Activated CD4-positive, CD25-positive, alpha-beta regulatory T cell treated with anti-CD3 and anti-CD28 coated beads, Interleukin-2, amount 50 U/mL, for 24 hours (primary cell): Measurements from ENCODE around the gene KRT9.

Experiments used
- ATAC-seq, 2 donors: fragments of 150-1000 bp; cut with Tn5 transposase; one replicate each; pipeline ENCODE4 v1.10.0; 2021; ENCODE audit warnings: mild to moderate bottlenecking in 1 of 2, moderate library complexity in 1 of 2

KRT9 gene

DNA sequence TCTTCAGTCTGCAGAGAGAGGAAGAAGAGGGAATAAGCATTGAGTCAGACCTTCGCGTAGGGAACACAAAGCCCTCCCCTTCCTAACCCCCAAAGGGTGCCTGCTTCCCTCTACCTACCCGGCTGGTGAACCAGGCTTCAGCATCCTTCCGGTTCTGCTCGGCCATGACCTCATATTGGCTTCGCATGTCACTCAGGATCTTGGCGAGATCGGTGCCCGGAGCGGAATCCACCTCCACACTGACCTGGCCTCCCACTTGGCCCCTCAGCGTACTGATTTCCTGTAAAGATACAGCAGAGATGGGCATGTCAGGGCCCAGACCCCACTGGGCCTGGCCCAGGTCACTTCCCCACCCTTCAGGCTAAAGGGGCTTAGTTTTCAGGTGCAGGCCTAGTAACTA lies 47.6 kb downstream of the KRT9 start:
- no peak for ATAC-seq

DNA sequence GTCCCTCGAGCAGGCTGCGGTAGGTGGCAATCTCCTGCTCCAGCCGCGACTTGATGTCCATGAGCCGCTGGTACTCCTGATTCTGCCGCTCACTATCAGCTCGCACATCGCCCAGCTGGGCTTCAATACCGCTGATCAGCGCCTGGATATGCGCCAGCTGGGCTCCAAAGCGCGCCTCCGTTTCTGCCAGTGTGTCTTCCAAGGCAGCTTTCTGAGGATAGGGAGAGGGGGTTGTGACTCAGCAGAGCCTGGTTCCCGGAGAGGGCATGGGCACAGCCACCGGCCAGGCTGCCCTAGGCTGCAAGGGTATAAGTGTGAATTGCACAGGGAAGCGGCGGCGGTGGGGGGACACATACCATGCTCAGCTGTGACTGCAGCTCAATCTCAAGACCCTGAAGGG lies 48.1 kb downstream of the KRT9 start:
- no peak for ATAC-seq

- no peak for ATAC-seq
These were observed 48.6 kb downstream of the KRT9 start for GRCh38 chr17:41523225-41523593.

DNA sequence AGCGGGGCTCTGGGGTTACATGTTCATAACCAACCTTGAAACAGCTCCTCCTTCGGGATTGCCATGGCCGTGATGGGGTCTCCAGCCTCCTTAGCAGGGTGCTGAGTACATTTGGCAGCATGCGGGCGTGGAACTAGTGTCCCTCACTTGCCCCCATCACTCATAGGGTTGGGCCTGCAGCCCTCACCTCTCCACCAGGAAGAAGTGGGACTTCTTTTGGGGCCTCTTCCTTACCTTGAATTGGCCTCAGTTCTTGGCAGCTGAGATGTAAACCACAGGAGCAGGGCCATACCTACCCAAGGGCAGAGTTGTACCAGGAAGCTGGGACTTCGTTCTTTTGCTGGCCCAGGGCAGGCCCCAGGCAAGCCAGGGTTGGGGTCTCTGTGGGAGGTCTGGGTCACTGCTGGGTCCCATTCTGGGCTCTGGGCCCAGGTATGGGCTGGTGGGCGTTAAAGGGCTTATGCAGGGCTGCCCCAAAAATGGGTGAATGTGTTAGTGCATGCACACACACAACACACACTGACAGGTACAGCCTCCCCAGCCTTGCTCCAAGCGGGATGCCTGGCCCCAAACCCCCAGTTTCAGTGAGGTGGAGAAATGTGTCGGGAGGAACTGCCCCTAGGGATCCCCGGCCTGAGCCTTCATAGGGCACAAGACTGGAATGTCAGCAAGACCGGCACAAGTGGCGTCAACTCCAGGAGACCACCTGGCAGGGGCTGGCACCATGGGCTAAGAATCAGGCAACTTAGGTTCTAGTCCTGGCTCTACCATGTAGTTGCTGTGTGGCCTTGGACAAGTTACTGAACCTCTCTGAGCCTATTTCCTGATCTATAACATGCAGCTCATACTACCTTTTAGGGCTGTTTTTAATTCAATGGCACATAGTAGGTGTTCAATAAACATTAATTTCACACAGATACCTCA lies 49.3 kb downstream of the KRT9 start:
- no peak for ATAC-seq

DNA sequence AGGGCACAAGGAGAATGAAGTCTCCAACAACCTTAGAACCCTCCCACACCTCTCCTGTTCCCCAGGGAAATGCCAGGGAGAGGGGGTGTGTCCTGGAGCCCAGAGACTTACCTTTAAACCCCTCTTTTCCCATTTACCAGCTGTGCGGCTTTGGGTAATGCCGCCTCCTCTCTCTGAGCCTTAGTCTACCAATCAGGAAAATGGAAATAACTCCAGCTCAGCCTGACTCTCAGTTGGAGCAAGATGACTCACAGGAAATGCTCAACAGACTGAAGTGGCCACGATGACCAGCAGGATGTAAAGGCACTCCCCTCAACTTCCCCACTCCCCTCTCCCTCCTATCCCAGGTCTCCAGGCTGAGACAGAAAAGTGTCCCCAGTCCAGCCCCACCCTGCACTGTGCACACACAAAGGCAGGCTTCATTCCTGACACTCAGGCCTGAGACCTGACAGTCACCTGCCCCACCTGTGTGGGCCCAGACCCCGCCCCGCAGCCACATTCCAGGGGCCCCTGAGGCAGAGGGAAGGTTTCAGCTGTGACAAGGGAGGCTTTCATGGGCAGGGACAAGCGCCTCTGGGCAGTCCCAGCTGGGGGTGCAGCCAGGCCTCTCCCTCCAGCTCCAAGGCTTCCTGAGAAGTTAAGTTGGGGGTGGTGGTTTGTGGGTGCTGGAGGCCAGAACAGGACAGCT lies 50.1 kb downstream of the KRT9 start:
- ATAC-seq: no peak

- no peak for ATAC-seq
These were observed 50.9 kb downstream of the KRT9 start for GRCh38 chr17:41520821-41521521.

GRCh38 chr17:41519501-41520224 lies 52.2 kb downstream of the KRT9 start:
- no peak for ATAC-seq

DNA sequence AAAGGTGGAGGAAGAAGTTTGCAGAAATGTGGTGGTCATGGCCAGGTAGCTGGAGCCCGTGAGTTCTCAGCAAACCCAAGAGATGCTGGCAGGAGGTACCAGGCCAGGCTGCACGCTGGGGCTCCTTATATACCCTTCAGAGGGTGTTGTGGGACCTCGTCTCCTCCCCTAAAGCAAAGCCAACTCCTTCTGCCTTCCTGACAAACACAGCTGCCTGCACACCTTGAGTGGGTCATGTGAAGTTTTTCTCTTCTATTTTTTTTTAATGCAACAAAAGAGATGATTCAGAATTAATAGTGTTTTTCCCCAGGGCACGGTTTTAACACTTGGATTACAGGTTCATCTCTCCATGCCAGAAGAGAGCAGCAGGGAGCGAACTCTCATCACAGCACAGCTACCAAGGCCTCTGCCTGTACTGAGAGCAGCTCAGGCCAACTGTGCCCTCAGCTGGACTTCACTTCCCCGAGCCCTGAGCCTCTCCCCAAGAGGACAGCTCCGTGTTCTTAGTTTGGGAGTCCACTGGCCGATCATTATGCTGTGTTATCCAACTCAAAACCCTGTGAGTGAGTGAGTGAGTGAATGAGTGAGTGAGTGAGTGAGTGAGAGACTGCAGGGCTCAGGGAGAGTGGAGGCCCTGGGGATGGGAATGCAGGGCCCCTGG lies 52.9 kb downstream of the KRT9 start, which contains the start of gene KRT15:
Gene KRT15, minus strand, starts transcription at position 102 of the 661 bp plus-strand sequence. Its CDS starts 63 bp downstream, at position 39.
- no peak for ATAC-seq

- no peak for ATAC-seq
These were observed 53.8 kb downstream of the KRT9 start for GRCh38 chr17:41518031-41518430.

- no peak for ATAC-seq
These were observed 55.0 kb downstream of the KRT9 start for GRCh38 chr17:41516830-41517283.

DNA sequence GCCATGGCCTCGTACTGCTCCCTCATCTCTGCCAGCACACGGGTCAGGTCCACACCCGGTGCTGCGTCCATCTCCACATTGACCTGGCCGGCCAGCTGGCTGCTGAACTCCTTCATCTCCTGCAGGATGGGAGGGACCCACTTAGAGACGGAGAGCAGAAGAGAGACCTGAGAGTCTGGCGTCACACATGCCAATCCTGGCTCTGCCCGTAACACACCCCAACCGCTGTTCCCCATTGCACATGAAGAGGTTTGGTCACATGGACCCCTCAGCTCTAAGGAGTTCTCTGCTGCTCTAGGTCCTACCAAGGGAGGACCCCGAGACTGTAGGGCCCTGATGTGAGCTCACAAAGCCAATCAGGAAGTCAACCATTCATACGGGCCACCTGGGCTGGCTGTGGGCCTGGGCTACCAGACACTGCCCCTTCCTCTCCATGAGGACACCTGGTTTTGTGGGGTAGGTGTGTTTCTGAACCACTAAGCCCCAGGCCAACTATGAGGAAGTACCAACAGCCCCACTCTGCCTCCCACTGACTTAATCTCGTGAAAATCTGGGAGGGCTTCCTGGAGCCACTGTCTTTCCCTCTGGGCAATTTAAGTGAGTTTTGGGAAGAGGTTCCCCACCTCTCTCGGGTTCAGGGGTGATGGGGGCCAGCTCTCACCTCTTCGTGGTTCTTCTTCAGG lies 55.6 kb downstream of the KRT9 start:
- ATAC-seq: no peak
